ENCODE measurements around the gene ADAMTSL5.
"Not testable (repeated sequence)": the region's sequence is repeated elsewhere in the genome, so short reads cannot be mapped to it uniquely, and the experiment has no call there.

The ADAMTSL5 gene

GRCh38 chr19:1481893-1482360 is 30.9 kb downstream of the ADAMTSL5 start:
- no peak for TF ChIP-seq ZNF384 (IDR thresholded peaks at IDR 0.05)
- TF ChIP-seq FOXA1 (IDR thresholded peaks at IDR 0.05), result no peak
- no peak for TF ChIP-seq ELF4 (IDR thresholded peaks at IDR 0.05)
- TF ChIP-seq BHLHE40 (IDR thresholded peaks at IDR 0.05; ENCODE audit: borderline replicate concordance), result no peak
- no peak for TF ChIP-seq PKNOX1 (IDR thresholded peaks at IDR 0.05)
- no peak for TF ChIP-seq HDGF (IDR thresholded peaks at IDR 0.05; ENCODE audit: borderline replicate concordance)
- no peak for DNase-seq (ENCODE audit: extremely low spot score)
- CTCF ChIA-PET, result no interaction called here
- POLR2A ChIA-PET, result interaction anchor here (1.2 kb wide), 1 partner anchor 9 kb away, joined by 3 read pairs; the partner anchor contains the start of gene REEP6

GRCh38 chr19:1481224-1481892 is 31.5 kb downstream of the ADAMTSL5 start:
- CTCF ChIA-PET, result no interaction called here
- DNase-seq (ENCODE audit: extremely low spot score), result no peak
- TF ChIP-seq NFRKB (IDR thresholded peaks at IDR 0.05) (no peak), ELF4 (IDR thresholded peaks at IDR 0.05) (no peak), ZNF384 (IDR thresholded peaks at IDR 0.05) (no peak), FOXK2 (IDR thresholded peaks at IDR 0.05) (no peak), L3MBTL2 (conservative IDR thresholded peaks at IDR 0.05) (no peak), TARDBP (IDR thresholded peaks at IDR 0.05) (no peak), PKNOX1 (IDR thresholded peaks at IDR 0.05) (no peak), SP1 (IDR thresholded peaks at IDR 0.05) (no peak), BHLHE40 (IDR thresholded peaks at IDR 0.05; ENCODE audit: borderline replicate concordance) (no peak), FOXM1 (IDR thresholded peaks at IDR 0.05; ENCODE audit: borderline replicate concordance) (no peak), ARNT (IDR thresholded peaks at IDR 0.05) (no peak), HDGF (IDR thresholded peaks at IDR 0.05; ENCODE audit: borderline replicate concordance) (no peak), CTBP1 (IDR thresholded peaks at IDR 0.05; ENCODE audit: borderline replicate concordance) (no peak), FOXA1 (IDR thresholded peaks at IDR 0.05) (no peak)
- POLR2A ChIA-PET, result interaction anchor here (0.6 to 1.2 kb wide), 2 partner anchors 10 to 33 kb away, joined by 3 read pairs; partner anchors contain the start of gene REEP6

GRCh38 chr19:1478934-1479707 is 33.7 kb downstream of the ADAMTSL5 start, which contains the start of gene C19orf25:
C19orf25 (minus strand) TSS chr19:1479215; CDS start chr19:1478903, 312 bp downstream.
- POLR2A ChIA-PET, result interaction anchor here (1.2 kb wide), 1 partner anchor 8 kb away, joined by 4 read pairs; no protein-coding TSS in a partner anchor
- DNase-seq (ENCODE audit: extremely low spot score), result peak; percentile 95
- peak; percentile 97 for TF ChIP-seq PKNOX1 (IDR thresholded peaks at IDR 0.05)
- 0 out of 2 replicates have a peak, but pooled peaks have one; percentile 22 for TF ChIP-seq HDGF (IDR thresholded peaks at IDR 0.05; ENCODE audit: borderline replicate concordance)
- peak; percentile 99 for TF ChIP-seq L3MBTL2 (conservative IDR thresholded peaks at IDR 0.05)
- peak; percentile 57 for TF ChIP-seq ELF4 (IDR thresholded peaks at IDR 0.05)
- TF ChIP-seq FOXA1 (IDR thresholded peaks at IDR 0.05), result no peak
- no peak for TF ChIP-seq LEF1 (IDR thresholded peaks at IDR 0.05; ENCODE audit: borderline replicate concordance)
- no peak for TF ChIP-seq ARNT (IDR thresholded peaks at IDR 0.05)
- CTCF ChIA-PET, result no interaction called here

GRCh38 chr19:1477056-1477455 is 35.8 kb downstream of the ADAMTSL5 start:
- DNase-seq (ENCODE audit: extremely low spot score); CTCF ChIA-PET; POLR2A ChIA-PET: not testable (repeated sequence)

GRCh38 chr19:1475751-1476437 is 36.9 kb downstream of the ADAMTSL5 start:
- no peak for TF ChIP-seq FOXM1 (IDR thresholded peaks at IDR 0.05; ENCODE audit: borderline replicate concordance)
- no peak for TF ChIP-seq SUZ12 (IDR thresholded peaks at IDR 0.05)
- TF ChIP-seq TARDBP (IDR thresholded peaks at IDR 0.05), result no peak
- TF ChIP-seq HDGF (IDR thresholded peaks at IDR 0.05; ENCODE audit: borderline replicate concordance), result no peak
- no peak for TF ChIP-seq ELF4 (IDR thresholded peaks at IDR 0.05)
- TF ChIP-seq CTBP1 (IDR thresholded peaks at IDR 0.05; ENCODE audit: borderline replicate concordance), result no peak
- no peak for TF ChIP-seq FOXA1 (IDR thresholded peaks at IDR 0.05)
- TF ChIP-seq BHLHE40 (IDR thresholded peaks at IDR 0.05; ENCODE audit: borderline replicate concordance), result no peak
- TF ChIP-seq FOXK2 (IDR thresholded peaks at IDR 0.05), result no peak
- no peak for TF ChIP-seq ZNF384 (IDR thresholded peaks at IDR 0.05)
- no peak for TF ChIP-seq SP1 (IDR thresholded peaks at IDR 0.05)
- no peak for TF ChIP-seq LEF1 (IDR thresholded peaks at IDR 0.05; ENCODE audit: borderline replicate concordance)
- no peak for TF ChIP-seq ARNT (IDR thresholded peaks at IDR 0.05)
- TF ChIP-seq L3MBTL2 (conservative IDR thresholded peaks at IDR 0.05), result no peak
- TF ChIP-seq NFRKB (IDR thresholded peaks at IDR 0.05), result no peak
- TF ChIP-seq PKNOX1 (IDR thresholded peaks at IDR 0.05), result no peak
- DNase-seq (ENCODE audit: extremely low spot score), result no peak
- POLR2A ChIA-PET, result interaction anchor here (1.1 kb wide), 1 partner anchor 13 kb away, joined by 3 read pairs; no protein-coding TSS in a partner anchor
- CTCF ChIA-PET, result interaction anchor here (0.6 kb wide), 1 partner anchor 770 kb away, joined by 3 read pairs; no protein-coding TSS in a partner anchor
